HL-60 (cell line): ENCODE measurements around the gene CDS2.

Experiments used
- DNase-seq, 2 experiments: peaks; one replicate each; pipeline ENCODE4 v3.0.0-alpha.2; 2010 to 2020; ENCODE audit warnings: low read depth in 1 of 2, low spot score in 1 of 2
- H3K27ac ChIP-seq: fragments of 250-450 bp; sonication (Bioruptor Pico); replicated peaks from 2 replicates; pipeline ENCODE4 v1.5.1; 2020; ENCODE audit warnings: mild to moderate bottlenecking, moderate library complexity
- H3K27me3 ChIP-seq: fragments of 250-450 bp; sonication (Bioruptor Pico); 2 replicates; pipeline ENCODE4 v1.5.1; 2021; ENCODE audit warnings: mild to moderate bottlenecking, moderate library complexity; ENCODE audit not compliant: insufficient read depth, poor library complexity, severe bottlenecking
- H3K4me3 ChIP-seq: replicated peaks from 2 replicates; pipeline ENCODE4 v1.5.1; 2011; ENCODE audit warnings: mild to moderate bottlenecking, control low read depth, low read length; ENCODE audit not compliant: insufficient read depth
- GABPA ChIP-seq: IDR thresholded peaks from 2 replicates; pipeline ENCODE4 v1.6.1; 2012; ENCODE audit warnings: low read depth
- POLR2AphosphoS5 ChIP-seq: IDR thresholded peaks from 2 replicates; pipeline ENCODE4 v1.6.1; 2012; ENCODE audit warnings: low read depth
- SPI1 ChIP-seq: IDR thresholded peaks from 2 replicates; pipeline ENCODE4 v1.6.1; 2012; ENCODE audit warnings: low read depth, mild to moderate bottlenecking, borderline replicate concordance
- TF ChIP-seq, protein P1 (sequence below): IDR thresholded peaks from 2 replicates; pipeline ENCODE4 v1.6.1; 2012; ENCODE audit warnings: low read depth; ENCODE audit not compliant: insufficient replicate concordance
- TF ChIP-seq, protein P2 (sequence below): IDR thresholded peaks from one replicate; pipeline ENCODE4 v1.5.1; 2011; ENCODE audit warnings: low read length, control low read depth, inconsistent platforms; ENCODE audit not compliant: insufficient read depth

CDS2 gene

DNA sequence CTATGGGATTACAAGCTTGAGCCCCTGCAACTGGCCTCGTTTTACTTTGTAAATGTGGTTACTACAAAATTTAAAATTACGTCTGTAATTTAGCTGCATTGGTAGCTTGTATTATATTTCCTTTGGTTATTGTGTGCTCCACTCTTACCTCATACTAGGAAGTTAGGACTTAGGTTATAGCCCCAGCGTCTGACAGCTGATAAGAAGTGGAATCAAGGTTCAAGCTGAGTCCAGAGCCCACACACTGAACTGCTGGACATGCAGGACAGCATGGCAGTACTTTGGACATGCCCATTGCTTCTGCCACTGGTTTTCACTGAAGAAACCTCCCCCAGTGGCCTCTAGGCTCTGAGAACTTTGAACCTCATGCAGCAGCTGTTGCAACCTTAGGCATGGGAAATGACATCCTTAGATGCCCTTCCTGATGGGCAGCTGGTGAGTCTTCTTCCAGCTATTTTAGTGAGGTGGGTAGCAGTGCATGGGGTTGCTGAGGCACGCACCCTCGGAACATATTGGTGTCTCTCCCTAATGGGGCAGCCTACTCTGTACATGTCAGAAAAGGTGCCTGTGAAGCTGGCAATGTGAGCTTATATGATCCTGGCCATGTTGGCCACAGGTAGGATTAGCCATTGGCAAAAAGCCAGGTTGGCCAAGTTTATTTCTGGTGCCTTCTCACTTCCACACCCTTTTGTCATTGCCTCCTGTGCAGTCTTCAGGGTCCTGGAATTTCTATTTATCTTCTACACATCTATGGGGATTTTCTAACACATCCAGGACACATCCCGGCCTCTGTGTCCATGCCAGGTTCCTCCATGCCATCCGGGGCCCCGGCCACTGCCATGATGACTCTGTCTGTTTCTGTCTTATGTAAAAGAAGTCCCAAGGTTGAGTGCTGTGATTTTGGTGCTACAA is 85.3 kb downstream of the CDS2 start:
- no peak overlapping the region for H3K27ac ChIP-seq
- no peak for DNase-seq
- no peaks in the 10 kb centered on the region for H3K27me3 ChIP-seq
- no peak overlapping the region for H3K4me3 ChIP-seq
- TF ChIP-seq, protein P1, sequence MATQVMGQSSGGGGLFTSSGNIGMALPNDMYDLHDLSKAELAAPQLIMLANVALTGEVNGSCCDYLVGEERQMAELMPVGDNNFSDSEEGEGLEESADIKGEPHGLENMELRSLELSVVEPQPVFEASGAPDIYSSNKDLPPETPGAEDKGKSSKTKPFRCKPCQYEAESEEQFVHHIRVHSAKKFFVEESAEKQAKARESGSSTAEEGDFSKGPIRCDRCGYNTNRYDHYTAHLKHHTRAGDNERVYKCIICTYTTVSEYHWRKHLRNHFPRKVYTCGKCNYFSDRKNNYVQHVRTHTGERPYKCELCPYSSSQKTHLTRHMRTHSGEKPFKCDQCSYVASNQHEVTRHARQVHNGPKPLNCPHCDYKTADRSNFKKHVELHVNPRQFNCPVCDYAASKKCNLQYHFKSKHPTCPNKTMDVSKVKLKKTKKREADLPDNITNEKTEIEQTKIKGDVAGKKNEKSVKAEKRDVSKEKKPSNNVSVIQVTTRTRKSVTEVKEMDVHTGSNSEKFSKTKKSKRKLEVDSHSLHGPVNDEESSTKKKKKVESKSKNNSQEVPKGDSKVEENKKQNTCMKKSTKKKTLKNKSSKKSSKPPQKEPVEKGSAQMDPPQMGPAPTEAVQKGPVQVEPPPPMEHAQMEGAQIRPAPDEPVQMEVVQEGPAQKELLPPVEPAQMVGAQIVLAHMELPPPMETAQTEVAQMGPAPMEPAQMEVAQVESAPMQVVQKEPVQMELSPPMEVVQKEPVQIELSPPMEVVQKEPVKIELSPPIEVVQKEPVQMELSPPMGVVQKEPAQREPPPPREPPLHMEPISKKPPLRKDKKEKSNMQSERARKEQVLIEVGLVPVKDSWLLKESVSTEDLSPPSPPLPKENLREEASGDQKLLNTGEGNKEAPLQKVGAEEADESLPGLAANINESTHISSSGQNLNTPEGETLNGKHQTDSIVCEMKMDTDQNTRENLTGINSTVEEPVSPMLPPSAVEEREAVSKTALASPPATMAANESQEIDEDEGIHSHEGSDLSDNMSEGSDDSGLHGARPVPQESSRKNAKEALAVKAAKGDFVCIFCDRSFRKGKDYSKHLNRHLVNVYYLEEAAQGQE, result no peak
- TF ChIP-seq, protein P2, sequence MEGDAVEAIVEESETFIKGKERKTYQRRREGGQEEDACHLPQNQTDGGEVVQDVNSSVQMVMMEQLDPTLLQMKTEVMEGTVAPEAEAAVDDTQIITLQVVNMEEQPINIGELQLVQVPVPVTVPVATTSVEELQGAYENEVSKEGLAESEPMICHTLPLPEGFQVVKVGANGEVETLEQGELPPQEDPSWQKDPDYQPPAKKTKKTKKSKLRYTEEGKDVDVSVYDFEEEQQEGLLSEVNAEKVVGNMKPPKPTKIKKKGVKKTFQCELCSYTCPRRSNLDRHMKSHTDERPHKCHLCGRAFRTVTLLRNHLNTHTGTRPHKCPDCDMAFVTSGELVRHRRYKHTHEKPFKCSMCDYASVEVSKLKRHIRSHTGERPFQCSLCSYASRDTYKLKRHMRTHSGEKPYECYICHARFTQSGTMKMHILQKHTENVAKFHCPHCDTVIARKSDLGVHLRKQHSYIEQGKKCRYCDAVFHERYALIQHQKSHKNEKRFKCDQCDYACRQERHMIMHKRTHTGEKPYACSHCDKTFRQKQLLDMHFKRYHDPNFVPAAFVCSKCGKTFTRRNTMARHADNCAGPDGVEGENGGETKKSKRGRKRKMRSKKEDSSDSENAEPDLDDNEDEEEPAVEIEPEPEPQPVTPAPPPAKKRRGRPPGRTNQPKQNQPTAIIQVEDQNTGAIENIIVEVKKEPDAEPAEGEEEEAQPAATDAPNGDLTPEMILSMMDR, result no peak
- TF ChIP-seq SPI1, result no peak
- TF ChIP-seq GABPA, result no peak
- no peak for TF ChIP-seq POLR2AphosphoS5

DNA sequence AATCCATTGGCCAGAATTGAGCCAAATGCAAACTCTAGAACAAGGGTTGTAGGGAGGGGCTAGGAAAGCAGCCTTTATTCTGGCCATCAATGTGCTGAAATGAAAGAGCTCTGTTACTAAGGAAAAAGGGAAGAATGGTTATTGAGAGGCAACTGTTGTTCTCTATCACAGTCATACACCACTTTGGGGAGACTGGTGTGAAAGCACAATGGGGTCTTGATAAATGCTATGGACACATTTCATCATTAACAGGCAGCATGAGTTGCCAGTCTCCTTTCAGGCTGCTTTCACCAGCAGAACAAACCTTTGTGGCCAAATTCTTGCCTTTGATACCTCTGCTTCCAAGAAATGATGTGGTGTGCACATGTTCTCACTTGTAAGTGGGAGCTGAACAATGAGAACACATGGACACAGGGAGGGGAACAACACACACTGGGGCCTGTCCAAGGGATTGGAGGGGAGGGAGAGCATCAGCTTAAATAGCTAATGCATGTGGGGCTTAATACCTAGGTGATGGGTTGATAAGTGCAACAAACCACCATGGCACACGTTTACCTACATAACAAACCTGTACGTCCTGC is 86.2 kb downstream of the CDS2 start:
- no peaks in the 10 kb centered on the region for H3K27me3 ChIP-seq
- H3K27ac ChIP-seq, result no peak overlapping the region
- DNase-seq, result no peak
- H3K4me3 ChIP-seq, result no peak overlapping the region
- TF ChIP-seq, protein P1, result no peak
- TF ChIP-seq SPI1 (no peak), GABPA (no peak), POLR2AphosphoS5 (no peak)
- TF ChIP-seq, protein P2, result no peak

DNA sequence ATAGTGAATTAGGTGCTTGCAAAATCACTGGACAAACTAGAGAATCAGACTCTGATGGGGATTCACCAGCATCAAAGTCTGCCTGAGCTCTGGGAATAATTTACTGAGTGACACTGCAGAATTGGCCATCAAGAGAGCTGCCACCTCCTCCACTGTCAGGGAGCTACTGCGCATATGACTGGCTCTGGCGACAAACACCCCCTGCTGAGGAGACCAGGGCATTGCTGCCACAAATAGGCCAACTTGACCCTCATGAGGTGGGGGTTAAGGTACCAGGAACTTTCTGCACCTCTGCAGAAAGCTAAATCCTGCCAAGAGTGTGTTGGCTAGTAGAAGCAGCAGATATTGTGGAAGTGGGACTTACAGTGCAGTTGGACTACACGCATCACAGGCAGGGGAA is 88.0 kb downstream of the CDS2 start:
- no peak overlapping the region for H3K27ac ChIP-seq
- no peak for DNase-seq
- H3K4me3 ChIP-seq, result no peak overlapping the region

DNA sequence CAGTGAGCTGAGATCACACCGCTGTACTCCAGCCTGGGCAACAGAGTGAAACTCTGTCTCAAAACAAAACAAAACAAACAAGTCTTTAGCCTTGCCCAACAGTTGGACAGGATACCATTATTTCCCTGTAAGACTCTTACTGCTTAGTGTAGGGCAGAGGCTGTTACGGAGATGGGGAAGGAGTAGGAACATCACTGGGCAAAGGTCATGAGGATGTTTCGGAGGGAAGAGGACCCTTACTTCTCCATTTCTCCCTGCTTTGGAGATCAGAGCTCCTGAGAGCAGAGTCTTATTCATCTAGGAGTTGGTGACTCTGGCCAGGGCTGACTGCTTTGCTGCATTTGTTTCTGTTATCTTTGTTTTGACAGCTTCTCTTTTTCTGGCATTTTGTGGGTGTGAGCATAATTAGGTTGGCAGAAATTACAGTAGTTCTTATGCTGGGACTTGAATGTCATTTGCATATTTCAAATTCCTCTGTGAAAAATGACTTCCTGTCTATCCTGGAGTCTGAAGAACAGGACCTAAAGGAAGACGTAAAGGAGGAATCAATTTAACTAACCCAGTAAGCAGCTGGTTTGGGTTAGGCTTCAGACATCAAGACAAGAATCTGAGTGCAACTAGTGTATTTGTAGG is 89.0 kb downstream of the CDS2 start:
- TF ChIP-seq SPI1 (no peak), POLR2AphosphoS5 (no peak), GABPA (no peak)
- TF ChIP-seq, protein P1, result no peak
- TF ChIP-seq, protein P2, result no peak
- DNase-seq, result no peak

More for the DNA sequence above, 88.0 kb downstream of the CDS2 start:
- TF ChIP-seq POLR2AphosphoS5, result no peak
- H3K27me3 ChIP-seq, result no peaks in the 10 kb centered on the region

More for the DNA sequence above, 89.0 kb downstream of the CDS2 start:
- H3K4me3 ChIP-seq, result no peak overlapping the region
- H3K27me3 ChIP-seq, result no peaks in the 10 kb centered on the region
- H3K27ac ChIP-seq, result no peak overlapping the region
